HCT116 (cell line): ENCODE measurements around the gene TSPAN2. TPM values are rescaled to one million over a fixed set of nuclear protein-coding genes. Genes with fewer than 3 reads are reported as not detected.
A peak's percentile ranks its signal among the peaks of the same experiment; 100 is the strongest.

Source experiments
- ATAC-seq: fragments of 200-7000 bp; cut with Tn5 transposase; 2 replicates; pipeline ENCODE4 v1.9.1; 2020; ENCODE audit warnings: mild to moderate bottlenecking, moderate library complexity
- BruUV-seq: library from RNA; stranded (reverse); fragments of 400-500 nt; replicated peaks from 2 replicates; lab custom pipeline; 2021; lab: Mats Ljungman, UMichigan
- CTCF ChIA-PET: fragments of 300-600 bp; sonication (Branson Sonifier 250); formaldehyde crosslinking; loops from one replicate; lab custom pipeline; 2021; ENCODE audit warnings: antibody characterized with exemption; lab: Charles Lee
- POLR2A ChIA-PET: fragments of 300-600, 350-600 bp; sonication (Branson Sonifier 250); formaldehyde crosslinking; loops from one replicate; lab custom pipeline; 2021; ENCODE audit warnings: antibody characterized with exemption; lab: Charles Lee
- RAD21 ChIA-PET, 2 experiments: fragments of 300-600 bp; sonication (Branson Sonifier 250); formaldehyde crosslinking; loops; one replicate each; lab custom pipeline; 2023; ENCODE audit warnings: low total read pairs in 2 of 2; ENCODE audit not compliant: uncharacterized antibody in 2 of 2, unreplicated experiment in 2 of 2, low non-redundant PET in 1 of 2; lab: Charles Lee
- DNase-seq: peaks from one replicate; pipeline ENCODE4 v3.0.0-alpha.2; 2010; ENCODE audit warnings: low read depth, low spot score
- H2AFZ ChIP-seq: fragments of 200-600 bp; shearing (Covaris generic), sonication (generic); 2 replicates; pipeline ENCODE4 v1.6.1; 2017; ENCODE audit warnings: low read depth, mixed run types, mixed read lengths, antibody characterized with exemption, low read length; ENCODE audit not compliant: poor library complexity, severe bottlenecking
- H3K27ac ChIP-seq: 2 replicates; pipeline ENCODE4 v1.5.1; 2012; ENCODE audit warnings: low read depth, low read length
- H3K27me3 ChIP-seq: fragments of 200-600 bp; sonication (generic); 2 replicates; pipeline ENCODE4 v1.6.1; 2016; ENCODE audit warnings: mixed run types, low read length, mixed read lengths; ENCODE audit not compliant: insufficient read depth
- H3K36me3 ChIP-seq, 2 experiments: fragments of 200-500 bp in 1 of 2; fragments of 200-600 bp in 1 of 2; sonication (Bioruptor generic) in 1 of 2; sonication (generic) in 1 of 2; 2 replicates each; pipeline versions ENCODE4 v1.5.1 to v1.6.1; 2014 to 2016; ENCODE audit warnings: low read length in 2 of 2, inconsistent platforms in 1 of 2, mixed read lengths in 1 of 2, mixed run types in 1 of 2; ENCODE audit not compliant: insufficient read depth in 2 of 2, control insufficient read depth in 1 of 2
- H3K4me1 ChIP-seq, 2 experiments: fragments of 200-600 bp in 1 of 2; sonication (generic) in 1 of 2; 2 replicates each; pipeline versions ENCODE4 v1.5.1 to v1.6.1; 2012 to 2017; ENCODE audit warnings: low read length in 2 of 2, inconsistent platforms in 1 of 2, mild to moderate bottlenecking in 1 of 2, mixed read lengths in 1 of 2, mixed run types in 1 of 2, moderate library complexity in 1 of 2; ENCODE audit not compliant: insufficient read depth in 2 of 2, control insufficient read depth in 1 of 2
- H3K4me2 ChIP-seq: fragments of 200-600 bp; sonication (generic); 2 replicates; pipeline ENCODE4 v1.6.1; 2017; ENCODE audit warnings: mixed run types, low read length, mixed read lengths
- H3K4me3 ChIP-seq, 2 experiments: fragments of 200-600 bp in 1 of 2; sonication (generic) in 1 of 2; replicated peaks in 1 of 2; 2 replicates each; pipeline ENCODE4 v1.5.1; 2011 to 2016; ENCODE audit warnings: low read length in 2 of 2, control low read depth in 1 of 2, low read depth in 1 of 2, mild to moderate bottlenecking in 1 of 2, mixed read lengths in 1 of 2, mixed run types in 1 of 2
- H3K79me2 ChIP-seq: fragments of 200-600 bp; sonication (generic); 2 replicates; pipeline ENCODE4 v1.6.1; 2017; ENCODE audit warnings: mild to moderate bottlenecking, mixed run types, low read length, moderate library complexity, mixed read lengths; ENCODE audit not compliant: insufficient read depth
- H3K9ac ChIP-seq: fragments of 200-600 bp; sonication (generic); 2 replicates; pipeline ENCODE4 v1.6.1; 2016; ENCODE audit warnings: low read length, mixed read lengths
- H3K9me2 ChIP-seq: fragments of 200-600 bp; sonication (generic), shearing (Covaris generic); 2 replicates; pipeline ENCODE4 v1.6.1; 2017; ENCODE audit warnings: mixed run types, mild to moderate bottlenecking, moderate library complexity; ENCODE audit not compliant: insufficient read depth
- H3K9me3 ChIP-seq, 2 experiments: fragments of 200-500 bp in 1 of 2; fragments of 200-600 bp in 1 of 2; sonication (Bioruptor generic) in 1 of 2; sonication (generic) in 1 of 2; 2 replicates each; pipeline ENCODE4 v1.6.1; 2014 to 2017; ENCODE audit warnings: low read length in 2 of 2, mixed read lengths in 2 of 2, inconsistent platforms in 1 of 2, low read depth in 1 of 2, mild to moderate bottlenecking in 1 of 2, mixed run types in 1 of 2, moderate library complexity in 1 of 2; ENCODE audit not compliant: control insufficient read depth in 1 of 2, insufficient read depth in 1 of 2
- H4K20me1 ChIP-seq: fragments of 200-600 bp; sonication (generic), shearing (Covaris generic); 2 replicates; pipeline ENCODE4 v1.6.1; 2017; ENCODE audit warnings: mixed run types, mild to moderate bottlenecking, moderate library complexity; ENCODE audit not compliant: insufficient read depth
- CEBPB ChIP-seq: IDR thresholded peaks from 2 replicates; pipeline ENCODE4 v1.6.1; 2012; ENCODE audit warnings: low read depth
- EZH2phosphoT487 ChIP-seq: fragments of 200-600 bp; IDR thresholded peaks from 2 replicates; pipeline ENCODE4 v1.6.1; 2018; ENCODE audit warnings: antibody characterized with exemption, borderline replicate concordance
- FOSL1 ChIP-seq: IDR thresholded peaks from 2 replicates; pipeline ENCODE4 v1.6.1; 2012; ENCODE audit warnings: low read depth
- JUND ChIP-seq: IDR thresholded peaks from 2 replicates; pipeline ENCODE4 v1.6.1; 2012
- POLR2A ChIP-seq: IDR thresholded peaks from 2 replicates; pipeline ENCODE4 v1.7.0; 2011; ENCODE audit warnings: borderline replicate concordance; ENCODE audit not compliant: insufficient read depth, insufficient read length; ENCODE audit errors: extremely low read depth
- POLR2AphosphoS5 ChIP-seq: IDR thresholded peaks from 2 replicates; pipeline ENCODE4 v1.6.1; 2011; ENCODE audit warnings: mild to moderate bottlenecking, low read depth, low read length, moderate library complexity
- RAD21 ChIP-seq: IDR thresholded peaks from 2 replicates; pipeline ENCODE4 v1.6.1; 2012; ENCODE audit warnings: low read depth, mild to moderate bottlenecking
- SIN3A ChIP-seq: IDR thresholded peaks from 2 replicates; pipeline ENCODE4 v1.6.1; 2012; ENCODE audit warnings: low read depth
- SP1 ChIP-seq: IDR thresholded peaks from 2 replicates; pipeline ENCODE4 v1.6.1; 2012; ENCODE audit warnings: low read depth
- TCF7L2 ChIP-seq: IDR thresholded peaks from 2 replicates; pipeline ENCODE4 v1.7.0; 2011; ENCODE audit warnings: borderline replicate concordance, inconsistent platforms; ENCODE audit not compliant: insufficient read depth, insufficient read length; ENCODE audit errors: extremely low read depth
- ZFX ChIP-seq: fragments of 450-650 bp; IDR thresholded peaks from 2 replicates; pipeline ENCODE4 v1.6.1; 2017
- ZNF274 ChIP-seq: fragments of 200-500 bp; sonication (Bioruptor generic); IDR thresholded peaks from 2 replicates; pipeline ENCODE4 v1.6.1; 2014; ENCODE audit warnings: mild to moderate bottlenecking, low read depth, low read length, inconsistent platforms
- intact Hi-C: fragments of 100-400 bp; cut with micrococcal nuclease; formaldehyde crosslinking; loops from 2 replicates; pipeline ENCODE4 v1.10.0; 2022
- total RNA-seq: library from RNA; stranded (reverse); gene quantifications from one replicate; pipeline ENCODE4 v1.2.1, GENCODE V29; 2021; ENCODE audit not compliant: unreplicated experiment
- TF ChIP-seq, protein P1 (sequence below): IDR thresholded peaks from 2 replicates; pipeline ENCODE4 v1.6.1; 2011; ENCODE audit warnings: mild to moderate bottlenecking, low read length, moderate library complexity; ENCODE audit not compliant: insufficient replicate concordance; ENCODE audit errors: extremely low read depth
- TF ChIP-seq, protein P2 (sequence below): IDR thresholded peaks from 2 replicates; pipeline ENCODE4 v1.6.1; 2012
- TF ChIP-seq, protein P3 (sequence below), 3 experiments: fragments of 200-600 bp in 1 of 3; sonication (generic) in 1 of 3; IDR thresholded peaks in 2 of 3; conservative IDR thresholded peaks in 1 of 3; 2 replicates each; pipeline ENCODE4 v1.5.1; 2012 to 2017; ENCODE audit warnings: low read depth in 2 of 3, low read length in 2 of 3, antibody characterized with exemption in 1 of 3, borderline replicate concordance in 1 of 3, control low read depth in 1 of 3, mild to moderate bottlenecking in 1 of 3, mixed read lengths in 1 of 3, mixed run types in 1 of 3, moderate library complexity in 1 of 3; ENCODE audit not compliant: insufficient read depth in 1 of 3
- TF ChIP-seq, protein P4 (sequence below): IDR thresholded peaks from 2 replicates; pipeline ENCODE4 v1.6.1; 2012

TSPAN2 gene
- total RNA-seq, 1 experiment from 2014 or later: 0.98 TPM

DNA sequence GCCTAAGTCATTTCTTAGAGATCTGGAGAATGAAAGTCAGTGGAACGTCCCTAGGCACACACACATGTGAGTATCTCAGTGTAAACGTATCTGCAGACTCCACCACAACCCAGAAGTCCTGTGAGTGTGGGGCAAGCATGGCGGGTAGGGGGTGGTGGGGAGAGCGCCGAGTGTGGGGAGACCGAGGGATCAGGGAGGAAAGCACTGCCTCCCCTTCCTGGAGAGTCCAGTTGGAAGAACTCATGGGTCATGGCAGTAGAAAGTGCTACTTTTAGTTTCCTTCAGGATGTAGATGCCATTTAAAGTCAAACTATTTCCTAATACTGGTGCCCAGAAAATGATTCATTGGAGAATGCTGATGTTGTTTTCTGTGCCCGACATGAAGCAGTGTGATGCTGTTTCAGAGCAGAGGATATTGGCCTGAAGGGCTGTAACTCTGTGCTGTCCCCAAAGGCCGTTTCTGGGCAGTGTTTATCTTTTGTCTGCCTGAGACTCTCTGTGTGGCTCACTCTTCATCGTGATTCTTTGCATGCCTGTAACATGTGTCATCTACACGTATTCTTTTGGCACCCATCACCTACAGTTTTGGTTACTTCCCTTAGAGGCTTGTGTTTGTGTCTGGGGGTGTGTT is 45.7 kb upstream of the TSPAN2 start:
- DNase-seq: peak; percentile 22
- no peaks in the 10 kb centered on the region for H3K36me3 ChIP-seq
- H3K4me3 ChIP-seq: no peak overlapping the region
- H3K79me2 ChIP-seq: no peaks in the 10 kb centered on the region
- H2AFZ ChIP-seq: peak overlapping the region; percentile 10
- no TSS peak for BruUV-seq
- ChIA-PET CTCF (no interaction called here), RAD21 (no interaction called here), POLR2A (no interaction called here)
- peak overlapping the region; percentile 56 for H3K4me2 ChIP-seq
- H3K27ac ChIP-seq: no peak overlapping the region
- intact Hi-C loops: loop anchor here (5.0 kb wide), 1 partner anchor 627 kb away; no protein-coding TSS in a partner anchor
- peak; percentile 49; the same call in 1 of the 2 replicates for ATAC-seq
- no peaks in the 10 kb centered on the region for H3K27me3 ChIP-seq
- H3K9me3 ChIP-seq: no peaks in the 10 kb centered on the region
- H3K9ac ChIP-seq: no peak overlapping the region
- H3K9me2 ChIP-seq: no peaks in the 10 kb centered on the region
- H3K4me1 ChIP-seq: peaks cover 5 to 27% of the 10 kb centered on the region in 2 experiments; a peak in 3 of 4 replicates
- TF ChIP-seq POLR2A (no peak), SP1 (no peak), SIN3A (no peak), RAD21 (no peak), POLR2AphosphoS5 (no peak), CEBPB (no peak), EZH2phosphoT487 (no peak), FOSL1 (peak; percentile 26; the same call in 1 of the 2 replicates), JUND (0 out of 2 replicates have a peak, but pooled peaks have one; percentile 18), ZNF274 (no peak), ZFX (no peak), TCF7L2 (no peak)
- TF ChIP-seq, protein P1, sequence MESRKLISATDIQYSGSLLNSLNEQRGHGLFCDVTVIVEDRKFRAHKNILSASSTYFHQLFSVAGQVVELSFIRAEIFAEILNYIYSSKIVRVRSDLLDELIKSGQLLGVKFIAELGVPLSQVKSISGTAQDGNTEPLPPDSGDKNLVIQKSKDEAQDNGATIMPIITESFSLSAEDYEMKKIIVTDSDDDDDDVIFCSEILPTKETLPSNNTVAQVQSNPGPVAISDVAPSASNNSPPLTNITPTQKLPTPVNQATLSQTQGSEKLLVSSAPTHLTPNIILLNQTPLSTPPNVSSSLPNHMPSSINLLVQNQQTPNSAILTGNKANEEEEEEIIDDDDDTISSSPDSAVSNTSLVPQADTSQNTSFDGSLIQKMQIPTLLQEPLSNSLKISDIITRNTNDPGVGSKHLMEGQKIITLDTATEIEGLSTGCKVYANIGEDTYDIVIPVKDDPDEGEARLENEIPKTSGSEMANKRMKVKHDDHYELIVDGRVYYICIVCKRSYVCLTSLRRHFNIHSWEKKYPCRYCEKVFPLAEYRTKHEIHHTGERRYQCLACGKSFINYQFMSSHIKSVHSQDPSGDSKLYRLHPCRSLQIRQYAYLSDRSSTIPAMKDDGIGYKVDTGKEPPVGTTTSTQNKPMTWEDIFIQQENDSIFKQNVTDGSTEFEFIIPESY: no peak
- TF ChIP-seq, protein P2, sequence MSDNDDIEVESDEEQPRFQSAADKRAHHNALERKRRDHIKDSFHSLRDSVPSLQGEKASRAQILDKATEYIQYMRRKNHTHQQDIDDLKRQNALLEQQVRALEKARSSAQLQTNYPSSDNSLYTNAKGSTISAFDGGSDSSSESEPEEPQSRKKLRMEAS: no peak
- TF ChIP-seq, protein P3, sequence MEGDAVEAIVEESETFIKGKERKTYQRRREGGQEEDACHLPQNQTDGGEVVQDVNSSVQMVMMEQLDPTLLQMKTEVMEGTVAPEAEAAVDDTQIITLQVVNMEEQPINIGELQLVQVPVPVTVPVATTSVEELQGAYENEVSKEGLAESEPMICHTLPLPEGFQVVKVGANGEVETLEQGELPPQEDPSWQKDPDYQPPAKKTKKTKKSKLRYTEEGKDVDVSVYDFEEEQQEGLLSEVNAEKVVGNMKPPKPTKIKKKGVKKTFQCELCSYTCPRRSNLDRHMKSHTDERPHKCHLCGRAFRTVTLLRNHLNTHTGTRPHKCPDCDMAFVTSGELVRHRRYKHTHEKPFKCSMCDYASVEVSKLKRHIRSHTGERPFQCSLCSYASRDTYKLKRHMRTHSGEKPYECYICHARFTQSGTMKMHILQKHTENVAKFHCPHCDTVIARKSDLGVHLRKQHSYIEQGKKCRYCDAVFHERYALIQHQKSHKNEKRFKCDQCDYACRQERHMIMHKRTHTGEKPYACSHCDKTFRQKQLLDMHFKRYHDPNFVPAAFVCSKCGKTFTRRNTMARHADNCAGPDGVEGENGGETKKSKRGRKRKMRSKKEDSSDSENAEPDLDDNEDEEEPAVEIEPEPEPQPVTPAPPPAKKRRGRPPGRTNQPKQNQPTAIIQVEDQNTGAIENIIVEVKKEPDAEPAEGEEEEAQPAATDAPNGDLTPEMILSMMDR (IDR thresholded peaks at IDR 0.05 in 2 of 3, conservative IDR thresholded peaks at IDR 0.05 in 1 of 3; ENCODE audit: borderline replicate concordance in 1 of 3, insufficient read depth in 1 of 3, low read depth in 2 of 3, low read length in 2 of 3): no peak
- TF ChIP-seq, protein P4, sequence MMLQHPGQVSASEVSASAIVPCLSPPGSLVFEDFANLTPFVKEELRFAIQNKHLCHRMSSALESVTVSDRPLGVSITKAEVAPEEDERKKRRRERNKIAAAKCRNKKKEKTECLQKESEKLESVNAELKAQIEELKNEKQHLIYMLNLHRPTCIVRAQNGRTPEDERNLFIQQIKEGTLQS: no peak
- H4K20me1 ChIP-seq: no peaks in the 10 kb centered on the region
